K562 (cell line): ENCODE measurements around the gene PDE8B. TPM values are rescaled to one million over a fixed set of nuclear protein-coding genes. Genes with fewer than 3 reads are reported as not detected.

Experiments used
- ATAC-seq: fragments of 200-7000 bp; cut with Tn5 transposase; 3 replicates; pipeline ENCODE4 v1.9.1; 2020; ENCODE audit warnings: moderate library complexity
- BruUV-seq: library from RNA; stranded (reverse); fragments of 400-500 nt; replicated peaks from 2 replicates; lab custom pipeline; 2021; lab: Mats Ljungman, UMichigan
- CTCF ChIA-PET: fragments of 300-600 bp; formaldehyde crosslinking; extraction: SDS; loops from one replicate; lab custom pipeline; 2021; ENCODE audit warnings: low intra/inter-chr PET ratio; lab: Yijun Ruan, JAX
- POLR2A ChIA-PET: fragments of 300-600, 350-650 bp; sonication (Branson Sonifier 250); formaldehyde crosslinking; extraction: SDS; loops from one replicate; lab custom pipeline; 2021; ENCODE audit warnings: antibody characterized with exemption, inconsistent platforms; lab: Yijun Ruan, JAX
- DNase-seq, 4 experiments: peaks; one replicate each; pipeline versions ENCODE4 v3.0.0 to v3.0.0-alpha.2; 2011 to 2018; ENCODE audit warnings: low spot score in 3 of 4, mixed read lengths in 3 of 4; ENCODE audit errors: extremely low read depth in 1 of 4
- FAIRE-seq: peaks from 2 replicates; lab custom pipeline; 2011; peaks lifted over from hg19 to GRCh38; lab: Jason Lieb, UNC
- H2AFZ ChIP-seq: 2 replicates; pipeline ENCODE4 v1.6.0; 2011; ENCODE audit warnings: low read depth, low read length, control low read depth, inconsistent platforms
- H3K27ac ChIP-seq: fragments of 200-600 bp; 3 replicates; pipeline ENCODE4 v1.8.0; 2011; ENCODE audit warnings: low read depth, mild to moderate bottlenecking, control low read depth, inconsistent platforms, low read length, moderate library complexity, mixed read lengths; ENCODE audit errors: extremely low read depth
- H3K27me3 ChIP-seq, 2 experiments: fragments of 300-600 bp in 1 of 2; 2 replicates in 1 of 2; 3 replicates in 1 of 2; pipeline versions ENCODE4 v1.6.0 to v1.8.0; 2011; ENCODE audit warnings: inconsistent platforms in 2 of 2, low read length in 2 of 2, mild to moderate bottlenecking in 1 of 2, mixed read lengths in 1 of 2, moderate library complexity in 1 of 2; ENCODE audit not compliant: control insufficient read depth in 2 of 2, insufficient read depth in 2 of 2
- H3K36me3 ChIP-seq: fragments of 300-600 bp; 3 replicates; pipeline ENCODE4 v1.8.0; 2011; ENCODE audit warnings: mild to moderate bottlenecking, low read length, inconsistent platforms; ENCODE audit not compliant: control insufficient read depth, insufficient read depth
- H3K4me1 ChIP-seq, 2 experiments: fragments of 200-600 bp in 1 of 2; replicated peaks in 1 of 2; 2 replicates in 1 of 2; 3 replicates in 1 of 2; pipeline versions ENCODE4 v1.5.1 to v1.8.0; 2011; ENCODE audit warnings: inconsistent platforms in 2 of 2, low read length in 2 of 2, mild to moderate bottlenecking in 1 of 2, mixed read lengths in 1 of 2, moderate library complexity in 1 of 2; ENCODE audit not compliant: control insufficient read depth in 2 of 2, insufficient read depth in 2 of 2
- H3K4me2 ChIP-seq: 2 replicates; pipeline ENCODE4 v1.6.1; 2011; ENCODE audit warnings: low read length, control low read depth, inconsistent platforms, mixed read lengths; ENCODE audit not compliant: insufficient read depth
- H3K4me3 ChIP-seq: fragments of 200-600 bp; sonication (generic), shearing (Covaris generic); 2 replicates; pipeline ENCODE4 v1.5.1; 2016; ENCODE audit warnings: control low read depth, inconsistent platforms
- H3K79me2 ChIP-seq: fragments of 200-600 bp; 3 replicates; pipeline ENCODE4 v1.8.0; 2011; ENCODE audit warnings: low read length, inconsistent platforms; ENCODE audit not compliant: control insufficient read depth, insufficient read depth
- H3K9ac ChIP-seq, 2 experiments: 2 replicates each; pipeline versions ENCODE4 v1.6.0 to v1.6.1; 2011; ENCODE audit warnings: low read depth in 2 of 2, low read length in 2 of 2, control low read depth in 1 of 2, inconsistent platforms in 1 of 2, mild to moderate bottlenecking in 1 of 2, mixed read lengths in 1 of 2; ENCODE audit not compliant: insufficient read depth in 1 of 2
- H3K9me1 ChIP-seq: one replicate; pipeline ENCODE4 v1.6.0; 2011; ENCODE audit warnings: inconsistent platforms, mild to moderate bottlenecking, low read length, moderate library complexity; ENCODE audit not compliant: control insufficient read depth, insufficient read depth
- H3K9me3 ChIP-seq: replicated peaks from 2 replicates; pipeline ENCODE4 v1.5.1; 2011; ENCODE audit warnings: low read depth, low read length, inconsistent platforms; ENCODE audit not compliant: control insufficient read depth, insufficient read depth
- H4K20me1 ChIP-seq: replicated peaks from 2 replicates; pipeline ENCODE4 v1.6.1; 2011; ENCODE audit warnings: low read length, inconsistent platforms, mixed read lengths; ENCODE audit not compliant: control insufficient read depth, insufficient read depth
- CHD2 ChIP-seq: IDR thresholded peaks from 2 replicates; pipeline ENCODE4 v1.6.1; 2011; ENCODE audit warnings: low read depth, low read length
- FOS ChIP-seq: IDR thresholded peaks from 3 replicates; pipeline ENCODE4 v1.6.1; 2011; ENCODE audit not compliant: insufficient read length; ENCODE audit errors: extremely low read depth
- FOXP1 ChIP-seq: sonication (generic); formaldehyde crosslinking; IDR thresholded peaks from 2 replicates; pipeline ENCODE4 v1.8.0; 2022; ENCODE audit warnings: mild to moderate bottlenecking, missing genetic modification reagents
- GABPA ChIP-seq: fragments of 200-800 bp; sonication (Bioruptor generic); conservative IDR thresholded peaks from 2 replicates; pipeline ENCODE4 v1.6.1; 2016; ENCODE audit warnings: low read depth, missing genetic modification characterization, missing compliant biosample characterization
- GTF3C2 ChIP-seq: IDR thresholded peaks from 3 replicates; pipeline ENCODE4 v1.6.1; 2011; ENCODE audit warnings: borderline replicate concordance, mild to moderate bottlenecking, moderate library complexity; ENCODE audit not compliant: insufficient read length; ENCODE audit errors: extremely low read depth
- KHSRP ChIP-seq: fragments of 450-650 bp; IDR thresholded peaks from 2 replicates; pipeline ENCODE4 v1.6.1; 2017
- LARP7 ChIP-seq: fragments of 450-650 bp; IDR thresholded peaks from 2 replicates; pipeline ENCODE4 v1.6.1; 2016
- MBD2 ChIP-seq: sonication (generic); IDR thresholded peaks from 2 replicates; pipeline ENCODE4 v1.6.1; 2016; ENCODE audit warnings: low read depth, borderline replicate concordance
- MNT ChIP-seq, 2 experiments: fragments of 450-650 bp; conservative IDR thresholded peaks; 2 replicates each; pipeline ENCODE4 v1.6.1; 2017; ENCODE audit warnings: mild to moderate bottlenecking in 2 of 2, moderate library complexity in 2 of 2
- PHF21A ChIP-seq: fragments of 450-650 bp; IDR thresholded peaks from 2 replicates; pipeline ENCODE4 v1.6.1; 2017; ENCODE audit warnings: low read depth, borderline replicate concordance
- POLR2AphosphoS2 ChIP-seq: IDR thresholded peaks from 2 replicates; pipeline ENCODE4 v1.6.1; 2012; ENCODE audit warnings: low read length, improper control_type of control experiment
- POLR2AphosphoS5 ChIP-seq: IDR thresholded peaks from 2 replicates; pipeline ENCODE4 v1.6.1; 2011; ENCODE audit warnings: mild to moderate bottlenecking, low read depth, low read length, moderate library complexity; ENCODE audit not compliant: control insufficient read depth, insufficient read depth
- TEAD2 ChIP-seq: fragments of 450-650 bp; IDR thresholded peaks from 2 replicates; pipeline ENCODE4 v1.6.1; 2016; ENCODE audit warnings: missing genetic modification characterization, control low read depth, missing compliant biosample characterization
- ZKSCAN3 ChIP-seq: fragments of 250-450 bp; sonication (Bioruptor Pico); IDR thresholded peaks from 2 replicates; pipeline ENCODE4 v1.4.0; 2020
- ZNF146 ChIP-seq: IDR thresholded peaks from one replicate; pipeline ENCODE4 v1.6.1; 2018; ENCODE audit warnings: missing compliant biosample characterization; ENCODE audit not compliant: unreplicated experiment
- ZNF639 ChIP-seq, 2 experiments: fragments of 200-800 bp in 1 of 2; sonication (Bioruptor generic) in 1 of 2; sonication (generic) in 1 of 2; formaldehyde crosslinking in 1 of 2; IDR thresholded peaks in 1 of 2; conservative IDR thresholded peaks in 1 of 2; 2 replicates each; pipeline versions ENCODE4 v1.5.0 to v1.6.1; 2016 to 2020; ENCODE audit warnings: missing compliant biosample characterization in 1 of 2, missing genetic modification characterization in 1 of 2, missing genetic modification reagents in 1 of 2
- ZNF644 ChIP-seq: fragments of 200-800 bp; sonication (Bioruptor generic); IDR thresholded peaks from 2 replicates; pipeline ENCODE4 v1.6.1; 2016; ENCODE audit warnings: low read depth, missing genetic modification characterization, missing compliant biosample characterization
- ZNF830 ChIP-seq: fragments of 250-450 bp; sonication (Bioruptor Pico); IDR thresholded peaks from 2 replicates; pipeline ENCODE4 v1.5.0; 2021; ENCODE audit warnings: mild to moderate bottlenecking
- WGBS: fragments of 100-300 bp; shearing (Covaris generic); methylation state at CpG from one replicate; pipeline ENCODE4 v1.1.6; 2016; ENCODE audit warnings: low coverage, mixed read lengths; ENCODE audit not compliant: insufficient coverage; ENCODE audit errors: missing lambda C conversion rate; 5-methylcytosine and 5-hydroxymethylcytosine counted together
- in situ Hi-C: fragments of 300-500 bp; cut with MboI; formaldehyde crosslinking; loops from 4 replicates; pipeline ENCODE4 v1.15.0; 2018; ENCODE audit warnings: inconsistent platforms, mixed read lengths
- intact Hi-C: fragments of 100-400 bp; cut with micrococcal nuclease; formaldehyde crosslinking; loops from 2 replicates; pipeline ENCODE4 v1.14.2; 2022
- polyA plus RNA-seq, 8 experiments: library from polyadenylated mRNA; depleted of rRNA in 4 of 8; stranded (reverse) in 5 of 8; unstranded in 3 of 8; fragments of >200 nt; fragmentation: Nextera tagmentation in 2 of 8; fragmentation: Illumina TruSeq in 1 of 8; extraction: Ambion mirVana in 2 of 8; extraction: Trizol in 1 of 8; gene quantifications; 2 replicates each; pipeline versions ENCODE4 v1.2.1 to v1.2.3, GENCODE V29; 2011 to 2014; ENCODE audit warnings: inconsistent platforms in 1 of 8, missing spikeins in 1 of 8
- total RNA-seq, 7 experiments: library from RNA; depleted of rRNA in 6 of 7; stranded (reverse); fragments of >200 nt in 6 of 7; fragmentation: Illumina TruSeq in 2 of 7; extraction: Trizol in 2 of 7; gene quantifications; 2 replicates each; pipeline versions ENCODE4 v1.2.1 to v1.2.3, GENCODE V29; 2011 to 2021; ENCODE audit warnings: low replicate concordance in 1 of 7

Gene PDE8B
- total and polyA plus RNA-seq, 9 of the 15 experiments (the other 6 are each of a cell fraction or from before 2014, with no cell fraction given): 0.15 to 0.28 TPM; not detected in 7

- TF ChIP-seq PHF21A: no peak
Observed at GRCh38 chr5:77398896-77399295, 188.4 kb downstream of the PDE8B start (continued).

GRCh38 chr5:77400645-77401044 lies 190.2 kb downstream of the PDE8B start:
- no TSS peak for BruUV-seq
- no peaks in the 10 kb centered on the region for H3K9me1 ChIP-seq
- H3K4me3 ChIP-seq: no peak overlapping the region
- no peaks in the 10 kb centered on the region for H3K36me3 ChIP-seq
- POLR2A ChIA-PET: no interaction called here
- no peaks in the 10 kb centered on the region for H3K79me2 ChIP-seq
- intact Hi-C loops (no loop called here), in situ Hi-C loops (no loop called here)
- no peak for DNase-seq
- CTCF ChIA-PET: no interaction called here
- no peak for FAIRE-seq
- ATAC-seq: no peak
- no peak overlapping the region for H3K9ac ChIP-seq
- H2AFZ ChIP-seq: no peak overlapping the region
- no peaks in the 10 kb centered on the region for H4K20me1 ChIP-seq
- H3K4me2 ChIP-seq: no peak overlapping the region
- no peak overlapping the region for H3K27ac ChIP-seq
- peaks cover 15 to 28% of the 10 kb centered on the region in 2 experiments for H3K27me3 ChIP-seq
- no peaks in the 10 kb centered on the region for H3K4me1 ChIP-seq
- 0% methylated on average over 1 of the region's 1 CpG for WGBS
- H3K9me3 ChIP-seq: no peaks in the 10 kb centered on the region
- TF ChIP-seq CHD2: no peak
- TF ChIP-seq MBD2: no peak
- no peak for TF ChIP-seq ZNF644 (tag)
- TF ChIP-seq FOS: no peak
- TF ChIP-seq TEAD2 (tag): no peak
- TF ChIP-seq LARP7: no peak
- no peak for TF ChIP-seq KHSRP
- TF ChIP-seq ZKSCAN3 (CRISPR knock-in tag): no peak
- TF ChIP-seq GABPA (tag): no peak
- TF ChIP-seq ZNF830 (CRISPR knock-in tag): no peak
- TF ChIP-seq POLR2AphosphoS5: no peak
- TF ChIP-seq ZNF639 (CRISPR knock-in tag; conservative IDR thresholded peaks at IDR 0.05 in 1 of 2, IDR thresholded peaks at IDR 0.05 in 1 of 2): no peak
- no peak for TF ChIP-seq GTF3C2
- no peak for TF ChIP-seq POLR2AphosphoS2
- no peak for TF ChIP-seq FOXP1
- no peak for TF ChIP-seq MNT (conservative IDR thresholded peaks at IDR 0.05)
- TF ChIP-seq ZNF146 (CRISPR knock-in tag): no peak
